Transverse colon (tissue), 4 donors: ENCODE data around the gene PBLD. TPM values are rescaled to one million over a fixed set of nuclear protein-coding genes. Genes with fewer than 3 reads are reported as not detected.

Source experiments
- DNase-seq: peaks from one replicate; pipeline ENCODE4 v3.0.0-alpha.2; 2019
- H3K27ac ChIP-seq, 4 donors: fragments of 200-600 bp; sonication (generic); 2 replicates each; pipeline ENCODE4 v1.5.1; 2016 to 2018; ENCODE audit warnings: inconsistent platforms in 4 of 4
- H3K27me3 ChIP-seq: fragments of 200-600 bp; sonication (generic); 2 replicates; pipeline ENCODE4 v1.5.1; 2017; ENCODE audit warnings: inconsistent platforms
- H3K36me3 ChIP-seq, 4 donors: fragments of 200-600 bp; sonication (generic); 2 replicates each; pipeline ENCODE4 v1.5.1; 2017 to 2019; ENCODE audit warnings: inconsistent platforms in 4 of 4
- H3K4me1 ChIP-seq, 4 donors: fragments of 200-600 bp; sonication (generic); 2 replicates each; pipeline ENCODE4 v1.5.1; 2017 to 2020; ENCODE audit warnings: inconsistent platforms in 4 of 4
- H3K4me3 ChIP-seq, 4 donors: fragments of 200-600 bp; sonication (generic); 1 replicate in 1 of 4; 2 replicates in 3 of 4; pipeline versions ENCODE4 v1.5.1 to v1.6.1; 2017 to 2019; ENCODE audit warnings: inconsistent platforms in 4 of 4
- H3K9me3 ChIP-seq, 2 donors: fragments of 200-600 bp; sonication (generic); 2 replicates each; pipeline ENCODE4 v1.5.1; 2017 to 2019; ENCODE audit warnings: inconsistent platforms in 2 of 2
- EP300 ChIP-seq: sonication (generic); formaldehyde crosslinking; IDR thresholded peaks from one replicate; pipeline ENCODE4 v1.6.1; 2017; ENCODE audit warnings: antibody characterized with exemption, low read depth
- POLR2A ChIP-seq: fragments of 450-650 bp; IDR thresholded peaks from one replicate; pipeline ENCODE4 v1.6.1; 2016; ENCODE audit warnings: antibody characterized with exemption, mild to moderate bottlenecking, moderate library complexity
- POLR2AphosphoS5 ChIP-seq, 3 donors: sonication (generic); formaldehyde crosslinking; IDR thresholded peaks; one replicate each; pipeline ENCODE4 v1.6.1; 2016; ENCODE audit warnings: antibody characterized with exemption in 3 of 3
- WGBS, 2 donors: methylation state at CpG; one replicate each; pipeline ENCODE4 v1.1.5; 2018; ENCODE audit warnings: low coverage in 1 of 2; 5-methylcytosine and 5-hydroxymethylcytosine counted together
- in situ Hi-C, 4 donors: fragments of 200-750 bp; cut with MboI; loops; one replicate each; pipeline versions ENCODE4 v1.15.0 to v1.15.1; 2017; ENCODE audit warnings: low sequenced_read_pairs in 3 of 4, low pct_ligation_motif_present in 1 of 4, low pct_unique_long_range_greater_than_20kb in 1 of 4
- intact Hi-C: fragments of 100-400 bp; cut with DNase I; formaldehyde crosslinking; loops from one replicate; pipeline ENCODE4 v1.15.1; 2023; ENCODE audit warnings: low total_unique reads
- total RNA-seq, 4 donors: library from RNA; depleted of rRNA; stranded (reverse); fragments of >200 nt; gene quantifications; one replicate each; pipeline ENCODE4 v1.1.0, GENCODE V29; 2016
- TF ChIP-seq, protein P1 (sequence below), 5 experiments: fragments of 200-600 bp in 3 of 5; fragments of 450-650 bp in 2 of 5; sonication (generic) in 3 of 5; IDR thresholded peaks; 1 replicate in 2 of 5; 2 replicates in 3 of 5; pipeline ENCODE4 v1.5.1; 2016 to 2017; ENCODE audit warnings: antibody characterized with exemption in 5 of 5, inconsistent platforms in 3 of 5, mild to moderate bottlenecking in 2 of 5, moderate library complexity in 1 of 5

PBLD gene
- total RNA-seq, 4 donors from 2014 or later, result 63.9 to 130 (median 76.5) TPM

DNA sequence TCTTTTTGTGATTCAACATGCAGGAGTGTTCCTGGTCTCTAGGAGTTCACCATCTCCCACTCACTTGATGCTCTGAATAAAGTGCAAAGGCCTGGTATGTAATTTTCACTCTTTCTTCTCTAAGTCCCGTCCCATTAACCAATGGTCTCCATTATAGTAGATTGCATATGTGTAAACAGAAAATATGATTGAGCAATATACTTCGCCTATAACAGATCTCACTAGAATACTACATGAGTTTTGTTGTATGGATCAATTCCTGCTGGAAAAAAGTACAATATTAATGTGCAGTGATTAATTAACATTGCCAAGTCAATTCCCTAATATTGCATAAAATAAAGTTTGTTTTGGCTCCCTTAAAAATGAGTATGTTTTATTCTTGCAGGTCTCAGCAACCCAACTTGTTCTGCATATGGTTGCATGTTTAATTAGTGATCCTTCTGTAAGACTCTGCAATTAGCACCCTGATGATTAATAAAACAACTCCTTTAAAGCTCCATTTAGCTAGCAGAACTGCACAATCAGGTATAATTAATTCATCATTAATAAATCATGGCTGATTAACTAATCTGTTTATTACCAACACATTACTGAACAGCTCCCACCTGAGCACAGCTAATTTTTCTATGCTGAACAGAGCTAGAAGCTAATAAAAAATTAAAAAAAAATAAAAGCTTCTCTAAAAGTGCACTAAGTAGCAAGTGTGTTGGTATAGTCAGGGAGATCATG is 63.0 kb downstream of the PBLD start:
- Histone ChIP-seq H3K27me3 (no peaks in the 10 kb centered on the region), H3K9me3 (peaks cover 0 to 3% of the 10 kb centered on the region in 2 donors), H3K27ac (no peak overlapping the region), H3K4me1 (no peaks in the 10 kb centered on the region), H3K36me3 (no peaks in the 10 kb centered on the region), H3K4me3 (no peak overlapping the region)
- 90 to 91% methylated on average over 2 of the region's 2 CpGs for WGBS, 2 donors
- in situ Hi-C loops, result no loop called here
- no peak for DNase-seq
- TF ChIP-seq POLR2AphosphoS5 (IDR thresholded peaks at IDR 0.05), result no peak
- no peak for TF ChIP-seq EP300
- TF ChIP-seq, protein P1, sequence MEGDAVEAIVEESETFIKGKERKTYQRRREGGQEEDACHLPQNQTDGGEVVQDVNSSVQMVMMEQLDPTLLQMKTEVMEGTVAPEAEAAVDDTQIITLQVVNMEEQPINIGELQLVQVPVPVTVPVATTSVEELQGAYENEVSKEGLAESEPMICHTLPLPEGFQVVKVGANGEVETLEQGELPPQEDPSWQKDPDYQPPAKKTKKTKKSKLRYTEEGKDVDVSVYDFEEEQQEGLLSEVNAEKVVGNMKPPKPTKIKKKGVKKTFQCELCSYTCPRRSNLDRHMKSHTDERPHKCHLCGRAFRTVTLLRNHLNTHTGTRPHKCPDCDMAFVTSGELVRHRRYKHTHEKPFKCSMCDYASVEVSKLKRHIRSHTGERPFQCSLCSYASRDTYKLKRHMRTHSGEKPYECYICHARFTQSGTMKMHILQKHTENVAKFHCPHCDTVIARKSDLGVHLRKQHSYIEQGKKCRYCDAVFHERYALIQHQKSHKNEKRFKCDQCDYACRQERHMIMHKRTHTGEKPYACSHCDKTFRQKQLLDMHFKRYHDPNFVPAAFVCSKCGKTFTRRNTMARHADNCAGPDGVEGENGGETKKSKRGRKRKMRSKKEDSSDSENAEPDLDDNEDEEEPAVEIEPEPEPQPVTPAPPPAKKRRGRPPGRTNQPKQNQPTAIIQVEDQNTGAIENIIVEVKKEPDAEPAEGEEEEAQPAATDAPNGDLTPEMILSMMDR (IDR thresholded peaks at IDR 0.05), result no peak
- no peak for TF ChIP-seq POLR2A
- intact Hi-C loops, result no loop called here

DNA sequence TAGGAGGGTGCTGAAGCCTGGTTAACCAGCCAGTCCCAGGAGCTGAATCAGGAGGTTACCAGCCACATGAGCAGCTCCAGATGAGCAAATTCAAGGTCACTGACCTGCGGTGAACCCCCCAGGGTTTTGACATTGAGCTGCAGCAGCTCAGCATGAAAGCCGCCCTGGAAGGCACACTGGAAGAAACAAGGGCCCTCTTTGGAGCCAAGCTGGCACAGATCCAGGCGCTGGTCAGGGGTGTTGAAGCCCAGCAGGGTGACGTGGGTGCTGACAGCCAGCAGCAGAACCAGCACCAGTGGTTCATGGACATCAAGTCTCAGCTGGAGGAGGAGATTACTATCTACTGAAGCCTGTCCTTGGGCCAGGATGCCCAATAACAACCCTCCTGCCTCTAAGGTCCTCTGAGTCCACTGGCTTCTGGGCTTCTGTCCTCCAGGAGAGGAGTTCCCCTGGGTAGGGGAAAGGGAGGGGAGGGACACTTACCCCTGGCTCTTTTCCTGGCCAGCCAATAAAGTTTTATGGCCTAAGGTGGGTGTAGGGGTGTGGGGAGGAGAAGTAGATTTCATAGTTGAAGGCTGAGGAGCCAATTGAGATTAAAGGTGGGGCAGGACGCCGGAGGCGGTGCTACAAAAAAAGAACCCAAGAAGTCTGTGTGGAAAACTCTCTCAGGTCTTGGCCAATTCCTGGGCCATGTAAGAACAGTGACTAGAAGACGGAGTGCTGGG is 71.4 kb downstream of the PBLD start:
- TF ChIP-seq, protein P1 (IDR thresholded peaks at IDR 0.05), result no peak
- no peak for TF ChIP-seq POLR2A
- no peak for TF ChIP-seq EP300
- TF ChIP-seq POLR2AphosphoS5 (IDR thresholded peaks at IDR 0.05), result no peak
- in situ Hi-C loops (no loop called here), intact Hi-C loops (loop anchor here (5.0 kb wide), 1 partner anchor 816 kb away; no protein-coding TSS in a partner anchor)
- Histone ChIP-seq H3K9me3 (peaks cover 0 to 3% of the 10 kb centered on the region in 2 donors), H3K36me3 (no peaks in the 10 kb centered on the region), H3K27ac (no peak overlapping the region), H3K4me3 (no peak overlapping the region), H3K4me1 (peaks cover 0 to 6% (median 0%) of the 10 kb centered on the region in 4 donors), H3K27me3 (no peaks in the 10 kb centered on the region)
- 72 to 78% methylated on average over 6 to 7 of the region's 8 CpGs for WGBS, 2 donors
- DNase-seq, result peak; percentile 9

DNA sequence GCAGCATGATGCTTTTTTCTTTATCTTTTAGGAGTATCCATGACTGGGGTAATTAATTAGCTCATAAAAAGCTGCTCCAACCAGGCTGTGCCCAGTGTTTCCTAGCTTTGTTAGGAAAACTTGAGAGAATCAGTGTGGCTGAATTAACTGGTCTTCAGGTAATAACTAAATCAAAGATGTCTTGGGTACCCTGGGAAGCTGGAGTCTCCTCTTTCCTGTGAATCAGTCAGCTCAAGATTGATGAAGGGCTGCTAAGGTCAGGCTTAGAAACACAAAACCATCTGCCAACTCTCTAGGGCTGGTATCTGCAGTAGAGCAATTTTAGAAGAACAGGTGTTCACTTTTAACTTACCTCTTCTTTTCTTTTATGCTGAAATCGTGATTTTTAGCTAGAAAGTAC is 79.4 kb downstream of the PBLD start:
- H3K4me1 ChIP-seq, result no peaks in the 10 kb centered on the region
- no peak for DNase-seq
- 40% methylated on average over 1 of the region's 1 CpG; no CpG with 5 or more reads in 1 of the 2 donors for WGBS, 2 donors
- in situ Hi-C loops, result no loop called here
- H3K9me3 ChIP-seq, result no peaks in the 10 kb centered on the region
- no peak overlapping the region for H3K27ac ChIP-seq
- H3K4me3 ChIP-seq, result no peak overlapping the region
- H3K27me3 ChIP-seq, result no peaks in the 10 kb centered on the region
- TF ChIP-seq POLR2AphosphoS5 (IDR thresholded peaks at IDR 0.05) (no peak), POLR2A (no peak), EP300 (no peak)
- TF ChIP-seq, protein P1 (IDR thresholded peaks at IDR 0.05), result no peak
- intact Hi-C loops, result no loop called here
- no peaks in the 10 kb centered on the region for H3K36me3 ChIP-seq

DNA sequence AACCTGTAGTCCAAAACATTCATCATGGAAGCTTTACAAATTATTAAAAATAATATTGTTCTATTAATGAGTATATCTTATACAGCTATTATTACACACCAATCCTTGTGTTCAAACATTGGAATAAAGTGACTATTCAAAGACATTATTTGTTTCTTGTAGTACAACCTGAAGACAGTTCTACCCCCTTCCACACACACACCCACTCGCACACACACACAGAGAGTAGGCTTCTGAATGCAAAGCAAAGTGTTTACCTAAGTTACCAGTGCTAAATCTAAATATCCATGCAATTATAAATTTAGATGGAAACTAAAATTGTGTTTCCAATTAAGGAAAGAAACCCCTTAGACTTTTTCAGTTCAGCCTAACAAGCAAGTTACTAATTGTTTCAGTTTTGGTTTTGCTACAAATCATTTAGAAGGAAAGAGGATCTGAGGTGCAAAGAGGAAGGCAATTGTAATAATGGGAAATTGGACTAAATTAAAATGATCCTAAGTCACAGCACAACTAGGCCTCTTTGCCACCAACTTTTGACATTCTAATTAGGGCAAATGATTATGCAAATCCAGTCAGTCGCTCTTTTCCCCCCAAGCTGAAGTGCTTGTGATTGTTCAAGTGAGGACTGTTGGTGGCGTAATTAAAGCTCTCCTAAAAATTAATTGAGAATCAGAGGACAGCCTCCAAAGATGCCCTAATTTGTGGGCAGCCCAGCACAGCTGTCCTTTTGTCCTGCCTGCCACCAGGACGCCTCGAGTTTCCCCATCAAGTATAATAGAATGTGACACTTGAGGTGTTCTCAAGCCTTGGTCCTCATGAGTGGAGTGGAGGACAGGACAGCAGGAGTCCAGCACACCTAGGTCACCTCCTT is 80.9 kb downstream of the PBLD start:
- no peaks in the 10 kb centered on the region for H3K27me3 ChIP-seq
- 85 to 100% methylated on average over 1 to 5 of the region's 5 CpGs for WGBS, 2 donors
- no peaks in the 10 kb centered on the region for H3K4me1 ChIP-seq
- TF ChIP-seq, protein P1 (IDR thresholded peaks at IDR 0.05), result no peak
- no peak for TF ChIP-seq EP300
- TF ChIP-seq POLR2AphosphoS5 (IDR thresholded peaks at IDR 0.05), result no peak
- no peak for TF ChIP-seq POLR2A
- H3K4me3 ChIP-seq, result no peak overlapping the region
- no peak overlapping the region for H3K27ac ChIP-seq
- no peaks in the 10 kb centered on the region for H3K9me3 ChIP-seq
- in situ Hi-C loops (no loop called here), intact Hi-C loops (no loop called here)
- DNase-seq, result no peak
- no peaks in the 10 kb centered on the region for H3K36me3 ChIP-seq
